PC-9 (cell line): Measurements from ENCODE around the gene CD180. TPM values are rescaled to one million over a fixed set of nuclear protein-coding genes. Genes with fewer than 3 reads are reported as not detected.

Source experiments
- BruUV-seq: library from RNA; stranded (reverse); fragments of 400-500 nt; replicated peaks from 2 replicates; lab custom pipeline; 2021; lab: Mats Ljungman, UMichigan
- CTCF ChIA-PET: fragments of 300-600 bp; sonication (Branson Sonifier 250); formaldehyde crosslinking; loops from one replicate; lab custom pipeline; 2022; ENCODE audit warnings: antibody characterized with exemption; lab: Charles Lee
- POLR2A ChIA-PET: fragments of 300-600 bp; sonication (Branson Sonifier 250); formaldehyde crosslinking; loops from one replicate; lab custom pipeline; 2022; ENCODE audit warnings: antibody characterized with exemption; ENCODE audit not compliant: unreplicated experiment; lab: Charles Lee
- DNase-seq, 2 experiments: peaks; one replicate each; pipeline versions ENCODE4 v3.0.0 to v3.0.0-alpha.2; 2015 to 2022; ENCODE audit warnings: mixed read lengths in 1 of 2
- H2AFZ ChIP-seq: fragments of 200-600 bp; sonication (generic); 2 replicates; pipeline ENCODE4 v1.8.1; 2017; ENCODE audit warnings: antibody characterized with exemption
- H3F3A ChIP-seq: fragments of 200-600 bp; sonication (generic); 2 replicates; pipeline ENCODE4 v1.8.1; 2017; ENCODE audit warnings: antibody characterized with exemption, mild to moderate bottlenecking, low read depth; ENCODE audit not compliant: insufficient read depth
- H3K27ac ChIP-seq: fragments of 200-600 bp; sonication (generic); 2 replicates; pipeline ENCODE4 v1.6.1; 2016; ENCODE audit warnings: mixed run types
- H3K27me3 ChIP-seq: fragments of 200-600 bp; sonication (generic); 2 replicates; pipeline ENCODE4 v1.6.1; 2016; ENCODE audit warnings: low read depth, mixed run types; ENCODE audit not compliant: insufficient read depth
- H3K36me3 ChIP-seq: fragments of 200-600 bp; sonication (generic); 2 replicates; pipeline ENCODE4 v1.6.1; 2016; ENCODE audit warnings: low read depth, mixed run types
- H3K4me1 ChIP-seq: fragments of 200-600 bp; sonication (generic); replicated peaks from 2 replicates; pipeline ENCODE4 v1.6.1; 2016; ENCODE audit warnings: mixed run types; ENCODE audit not compliant: insufficient read depth
- H3K4me2 ChIP-seq: fragments of 200-600 bp; sonication (generic); 2 replicates; pipeline ENCODE4 v1.6.1; 2017; ENCODE audit warnings: mixed run types
- H3K4me3 ChIP-seq: fragments of 200-600 bp; sonication (generic); 2 replicates; pipeline ENCODE4 v1.6.1; 2016; ENCODE audit warnings: mixed run types
- H3K79me2 ChIP-seq: fragments of 200-600 bp; sonication (generic); 2 replicates; pipeline ENCODE4 v1.6.1; 2017; ENCODE audit warnings: low read depth, mixed run types
- H3K9me2 ChIP-seq: fragments of 200-600 bp; sonication (generic); 2 replicates; pipeline ENCODE4 v1.8.1; 2017; ENCODE audit warnings: mild to moderate bottlenecking; ENCODE audit not compliant: insufficient read depth
- H3K9me3 ChIP-seq: fragments of 200-600 bp; sonication (generic); 2 replicates; pipeline ENCODE4 v1.8.1; 2016; ENCODE audit warnings: low read depth; ENCODE audit not compliant: insufficient read depth
- H4K20me1 ChIP-seq: fragments of 200-600 bp; sonication (generic); 2 replicates; pipeline ENCODE4 v1.8.1; 2017; ENCODE audit not compliant: insufficient read depth
- EZH2 ChIP-seq: fragments of 200-600 bp; sonication (generic); IDR thresholded peaks from 2 replicates; pipeline ENCODE4 v1.8.0; 2017; ENCODE audit warnings: antibody characterized with exemption, low read depth
- intact Hi-C: fragments of 100-400 bp; cut with micrococcal nuclease; formaldehyde crosslinking; loops from one replicate; pipeline ENCODE4 v1.10.0; 2022; ENCODE audit not compliant: unreplicated experiment
- total RNA-seq: library from RNA; stranded (reverse); gene quantifications from 2 replicates; pipeline ENCODE4 v1.2.3, GENCODE V29; 2021
- TF ChIP-seq, protein P1 (sequence below): fragments of 200-600 bp; sonication (generic); conservative IDR thresholded peaks from 2 replicates; pipeline ENCODE4 v1.6.1; 2017; ENCODE audit warnings: mixed run types, antibody characterized with exemption, mild to moderate bottlenecking, moderate library complexity

The CD180 gene
- total RNA-seq, 1 experiment from 2014 or later = not detected

DNA sequence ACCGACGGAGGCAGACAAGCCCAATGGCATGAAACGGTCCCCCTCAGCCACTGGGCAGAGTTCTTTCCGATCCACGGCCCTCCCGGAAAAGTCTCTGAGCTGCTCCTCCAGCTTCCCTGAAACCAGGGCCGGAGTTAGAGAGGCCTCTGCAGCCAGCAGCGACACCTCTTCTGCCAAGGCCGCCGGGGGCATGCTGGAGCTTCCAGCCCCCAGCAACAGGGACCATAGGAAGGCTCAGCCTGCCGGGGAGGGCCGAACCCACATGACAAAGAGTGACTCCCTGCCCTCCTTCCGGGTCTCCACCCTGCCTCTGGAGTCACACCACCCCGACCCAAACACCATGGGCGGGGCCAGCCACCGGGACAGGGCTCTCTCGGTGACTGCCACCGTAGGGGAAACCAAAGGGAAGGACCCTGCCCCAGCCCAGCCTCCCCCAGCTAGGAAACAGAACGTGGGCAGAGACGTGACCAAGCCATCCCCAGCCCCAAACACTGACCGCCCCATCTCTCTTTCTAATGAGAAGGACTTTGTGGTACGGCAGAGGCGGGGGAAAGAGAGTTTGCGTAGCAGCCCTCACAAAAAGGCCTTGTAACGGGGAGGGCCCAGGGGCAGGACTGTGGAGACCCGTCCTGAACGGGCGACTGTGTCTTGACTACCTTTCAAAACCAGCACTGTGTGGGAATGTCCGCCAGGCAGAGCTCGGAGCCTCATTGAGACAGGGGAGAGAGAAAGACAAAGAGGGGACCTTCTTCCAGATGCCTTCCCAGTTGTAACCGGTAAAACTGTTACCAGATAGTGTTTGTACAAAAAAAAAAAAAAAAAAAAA lies 29.9 kb downstream of the CD180 start:
- Histone ChIP-seq H3K36me3 (peaks cover 27% of the 10 kb centered on the region), H3K4me1 (peaks cover 4% of the 10 kb centered on the region), H3K9me3 (no peaks in the 10 kb centered on the region), H4K20me1 (no peaks in the 10 kb centered on the region), H2AFZ (no peak overlapping the region), H3K79me2 (no peaks in the 10 kb centered on the region), H3K9me2 (no peaks in the 10 kb centered on the region), H3K4me2 (no peak overlapping the region), H3F3A (no peaks in the 10 kb centered on the region), H3K27ac (no peak overlapping the region), H3K27me3 (no peaks in the 10 kb centered on the region), H3K4me3 (no peak overlapping the region)
- TF ChIP-seq EZH2 = no peak
- TF ChIP-seq, protein P1, sequence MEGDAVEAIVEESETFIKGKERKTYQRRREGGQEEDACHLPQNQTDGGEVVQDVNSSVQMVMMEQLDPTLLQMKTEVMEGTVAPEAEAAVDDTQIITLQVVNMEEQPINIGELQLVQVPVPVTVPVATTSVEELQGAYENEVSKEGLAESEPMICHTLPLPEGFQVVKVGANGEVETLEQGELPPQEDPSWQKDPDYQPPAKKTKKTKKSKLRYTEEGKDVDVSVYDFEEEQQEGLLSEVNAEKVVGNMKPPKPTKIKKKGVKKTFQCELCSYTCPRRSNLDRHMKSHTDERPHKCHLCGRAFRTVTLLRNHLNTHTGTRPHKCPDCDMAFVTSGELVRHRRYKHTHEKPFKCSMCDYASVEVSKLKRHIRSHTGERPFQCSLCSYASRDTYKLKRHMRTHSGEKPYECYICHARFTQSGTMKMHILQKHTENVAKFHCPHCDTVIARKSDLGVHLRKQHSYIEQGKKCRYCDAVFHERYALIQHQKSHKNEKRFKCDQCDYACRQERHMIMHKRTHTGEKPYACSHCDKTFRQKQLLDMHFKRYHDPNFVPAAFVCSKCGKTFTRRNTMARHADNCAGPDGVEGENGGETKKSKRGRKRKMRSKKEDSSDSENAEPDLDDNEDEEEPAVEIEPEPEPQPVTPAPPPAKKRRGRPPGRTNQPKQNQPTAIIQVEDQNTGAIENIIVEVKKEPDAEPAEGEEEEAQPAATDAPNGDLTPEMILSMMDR = no peak
- POLR2A ChIA-PET = no interaction called here
- CTCF ChIA-PET = no interaction called here
- DNase-seq = no peak
- BruUV-seq = no TSS peak
- intact Hi-C loops = no loop called here

DNA sequence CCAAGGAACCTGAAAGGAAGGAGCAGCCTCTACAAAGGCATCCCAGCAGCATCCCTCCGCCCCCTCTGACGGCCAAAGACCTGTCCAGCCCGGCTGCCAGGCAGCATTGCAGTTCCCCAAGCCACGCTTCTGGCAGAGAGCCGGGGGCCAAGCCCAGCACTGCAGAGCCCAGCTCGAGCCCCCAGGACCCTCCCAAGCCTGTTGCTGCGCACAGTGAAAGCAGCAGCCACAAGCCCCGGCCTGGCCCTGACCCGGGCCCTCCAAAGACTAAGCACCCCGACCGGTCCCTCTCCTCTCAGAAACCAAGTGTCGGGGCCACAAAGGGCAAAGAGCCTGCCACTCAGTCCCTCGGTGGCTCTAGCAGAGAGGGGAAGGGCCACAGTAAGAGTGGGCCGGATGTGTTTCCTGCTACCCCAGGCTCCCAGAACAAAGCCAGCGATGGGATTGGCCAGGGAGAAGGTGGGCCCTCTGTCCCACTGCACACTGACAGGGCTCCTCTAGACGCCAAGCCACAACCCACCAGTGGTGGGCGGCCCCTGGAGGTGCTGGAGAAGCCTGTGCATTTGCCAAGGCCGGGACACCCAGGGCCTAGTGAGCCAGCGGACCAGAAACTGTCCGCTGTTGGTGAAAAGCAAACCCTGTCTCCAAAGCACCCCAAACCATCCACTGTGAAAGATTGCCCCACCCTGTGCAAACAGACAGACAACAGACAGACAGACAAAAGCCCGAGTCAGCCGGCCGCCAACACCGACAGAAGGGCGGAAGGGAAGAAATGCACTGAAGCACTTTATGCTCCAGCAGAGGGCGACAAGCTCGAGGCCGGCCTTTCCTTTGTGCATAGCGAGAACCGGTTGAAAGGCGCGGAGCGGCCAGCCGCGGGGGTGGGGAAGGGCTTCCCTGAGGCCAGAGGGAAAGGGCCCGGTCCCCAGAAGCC lies 30.8 kb downstream of the CD180 start:
- H3K9me3 ChIP-seq = no peaks in the 10 kb centered on the region
- H3F3A ChIP-seq = peaks cover 2% of the 10 kb centered on the region
- H2AFZ ChIP-seq = no peak overlapping the region
- intact Hi-C loops = no loop called here
- CTCF ChIA-PET = interaction anchor here (0.6 kb wide), 1 partner anchor 10 kb away, joined by 7 read pairs; no protein-coding TSS in a partner anchor
- DNase-seq = no peak
- H3K27ac ChIP-seq = no peak overlapping the region
- H3K4me2 ChIP-seq = no peak overlapping the region
- no peaks in the 10 kb centered on the region for H3K9me2 ChIP-seq
- peaks cover 27% of the 10 kb centered on the region for H3K36me3 ChIP-seq
- no peaks in the 10 kb centered on the region for H3K27me3 ChIP-seq
- no peaks in the 10 kb centered on the region for H3K79me2 ChIP-seq
- no TSS peak for BruUV-seq
- H3K4me3 ChIP-seq = no peak overlapping the region
- H4K20me1 ChIP-seq = no peaks in the 10 kb centered on the region
- TF ChIP-seq, protein P1 = no peak
- no peak for TF ChIP-seq EZH2
- POLR2A ChIA-PET = no interaction called here
- peaks cover 13% of the 10 kb centered on the region for H3K4me1 ChIP-seq

DNA sequence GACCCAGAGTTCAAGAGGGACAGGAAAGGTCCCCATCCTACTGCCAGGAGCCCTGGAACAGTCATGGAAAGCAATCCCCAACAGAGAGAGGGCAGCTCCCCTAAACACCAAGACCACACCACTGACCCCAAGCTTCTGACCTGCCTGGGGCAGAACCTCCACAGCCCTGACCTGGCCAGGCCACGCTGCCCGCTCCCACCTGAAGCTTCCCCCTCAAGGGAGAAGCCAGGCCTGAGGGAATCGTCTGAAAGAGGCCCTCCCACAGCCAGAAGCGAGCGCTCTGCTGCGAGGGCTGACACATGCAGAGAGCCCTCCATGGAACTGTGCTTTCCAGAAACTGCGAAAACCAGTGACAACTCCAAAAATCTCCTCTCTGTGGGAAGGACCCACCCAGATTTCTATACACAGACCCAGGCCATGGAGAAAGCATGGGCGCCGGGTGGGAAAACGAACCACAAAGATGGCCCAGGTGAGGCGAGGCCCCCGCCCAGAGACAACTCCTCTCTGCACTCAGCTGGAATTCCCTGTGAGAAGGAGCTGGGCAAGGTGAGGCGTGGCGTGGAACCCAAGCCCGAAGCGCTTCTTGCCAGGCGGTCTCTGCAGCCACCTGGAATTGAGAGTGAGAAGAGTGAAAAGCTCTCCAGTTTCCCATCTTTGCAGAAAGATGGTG lies 31.6 kb downstream of the CD180 start:
- POLR2A ChIA-PET = no interaction called here
- Histone ChIP-seq H3K4me2 (no peak overlapping the region), H3K4me3 (no peak overlapping the region), H3K36me3 (peaks cover 27% of the 10 kb centered on the region), H3F3A (peaks cover 10% of the 10 kb centered on the region), H3K27me3 (no peaks in the 10 kb centered on the region), H3K9me3 (no peaks in the 10 kb centered on the region), H3K9me2 (no peaks in the 10 kb centered on the region), H2AFZ (no peak overlapping the region), H3K27ac (no peak overlapping the region), H3K4me1 (peaks cover 21% of the 10 kb centered on the region), H3K79me2 (no peaks in the 10 kb centered on the region), H4K20me1 (no peaks in the 10 kb centered on the region)
- BruUV-seq = no TSS peak
- intact Hi-C loops = no loop called here
- TF ChIP-seq, protein P1 = no peak
- no peak for TF ChIP-seq EZH2
- CTCF ChIA-PET = no interaction called here
- no peak for DNase-seq
